ENCODE measurements around the gene KRTAP12-4.
"Not testable (repeated sequence)": the region's sequence is repeated elsewhere in the genome, so short reads cannot be mapped to it uniquely, and the experiment has no call there.

KRTAP12-4 gene

DNA sequence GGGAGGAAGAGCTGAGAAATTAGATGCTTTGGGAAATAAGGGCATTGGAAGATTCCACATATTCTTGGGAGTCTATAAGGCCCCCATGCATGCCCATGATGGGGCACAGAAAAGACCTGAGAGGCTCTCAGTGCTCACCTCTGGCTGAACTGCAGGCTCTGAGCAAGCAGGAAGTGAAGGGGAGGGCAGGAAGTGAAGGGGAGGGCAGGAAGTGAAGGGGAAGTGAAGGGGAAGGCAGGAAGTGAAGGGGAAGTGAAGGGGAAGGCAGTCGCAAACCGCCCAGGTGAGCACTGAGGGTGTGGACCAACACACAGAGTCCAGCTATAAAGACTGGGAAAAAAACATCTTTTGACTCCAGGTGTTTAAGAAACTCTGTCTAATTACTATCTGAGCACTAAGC is 24.0 kb downstream of the KRTAP12-4 start (continued):
- TF ChIP-seq, protein P1, sequence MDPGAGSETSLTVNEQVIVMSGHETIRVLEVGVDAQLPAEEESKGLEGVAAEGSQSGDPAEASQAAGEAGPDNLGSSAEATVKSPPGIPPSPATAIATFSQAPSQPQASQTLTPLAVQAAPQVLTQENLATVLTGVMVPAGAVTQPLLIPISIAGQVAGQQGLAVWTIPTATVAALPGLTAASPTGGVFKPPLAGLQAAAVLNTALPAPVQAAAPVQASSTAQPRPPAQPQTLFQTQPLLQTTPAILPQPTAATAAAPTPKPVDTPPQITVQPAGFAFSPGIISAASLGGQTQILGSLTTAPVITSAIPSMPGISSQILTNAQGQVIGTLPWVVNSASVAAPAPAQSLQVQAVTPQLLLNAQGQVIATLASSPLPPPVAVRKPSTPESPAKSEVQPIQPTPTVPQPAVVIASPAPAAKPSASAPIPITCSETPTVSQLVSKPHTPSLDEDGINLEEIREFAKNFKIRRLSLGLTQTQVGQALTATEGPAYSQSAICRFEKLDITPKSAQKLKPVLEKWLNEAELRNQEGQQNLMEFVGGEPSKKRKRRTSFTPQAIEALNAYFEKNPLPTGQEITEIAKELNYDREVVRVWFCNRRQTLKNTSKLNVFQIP (CRISPR knock-in tag; IDR thresholded peaks at IDR 0.05; ENCODE audit: borderline replicate concordance, low read depth): no peak

DNA sequence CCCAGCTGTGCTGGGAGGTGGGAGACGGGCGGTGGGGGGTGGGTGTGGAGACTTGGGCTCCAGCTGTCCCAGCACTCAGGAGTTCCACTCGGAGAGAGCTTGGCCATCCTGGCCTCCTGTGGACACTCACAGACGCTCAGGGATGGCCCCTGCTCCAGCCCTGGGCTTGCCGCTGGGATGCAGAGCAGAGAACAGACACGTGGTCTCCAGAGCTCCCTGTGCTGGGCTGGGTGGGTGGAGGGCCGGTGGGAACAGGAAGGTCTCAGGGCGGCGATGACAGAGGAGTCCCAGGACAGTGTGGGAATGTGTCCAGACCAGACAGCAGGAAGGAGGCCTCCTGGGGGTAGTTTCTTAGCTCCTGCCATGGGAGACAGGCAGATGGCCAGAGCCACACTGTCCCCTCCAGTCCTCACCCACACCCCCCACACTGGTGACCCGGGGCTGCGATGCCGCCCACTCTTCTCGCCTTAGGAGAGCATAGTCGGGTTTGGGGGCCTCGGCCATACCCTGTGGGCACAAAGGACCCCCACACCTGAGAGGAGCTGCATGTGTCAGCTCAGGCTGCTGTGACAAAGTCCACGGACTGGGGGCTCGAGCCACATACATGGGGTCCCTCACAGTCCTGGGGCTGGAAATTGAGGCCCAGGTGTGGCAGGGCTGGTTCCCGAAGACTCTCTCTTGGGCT is 25.6 kb downstream of the KRTAP12-4 start:
- TF ChIP-seq OSR1 (CRISPR knock-in tag; IDR thresholded peaks at IDR 0.05): no peak
- no peak for TF ChIP-seq TCF4 (CRISPR knock-in tag; IDR thresholded peaks at IDR 0.05; ENCODE audit: borderline replicate concordance)
- no peak for TF ChIP-seq PPARA (CRISPR knock-in tag; IDR thresholded peaks at IDR 0.05; ENCODE audit: borderline replicate concordance)
- TF ChIP-seq GLIS3 (CRISPR knock-in tag; IDR thresholded peaks at IDR 0.05): no peak
- TF ChIP-seq TOX (CRISPR knock-in tag; IDR thresholded peaks at IDR 0.05; ENCODE audit: borderline replicate concordance): no peak
- TF ChIP-seq SNAI2 (CRISPR knock-in tag; IDR thresholded peaks at IDR 0.05): no peak
- TF ChIP-seq ZC3H10 (CRISPR knock-in tag; IDR thresholded peaks at IDR 0.05): no peak
- no peak for TF ChIP-seq ESRRG (CRISPR knock-in tag; IDR thresholded peaks at IDR 0.05)
- no peak for TF ChIP-seq PATZ1 (CRISPR knock-in tag; IDR thresholded peaks at IDR 0.05; ENCODE audit: borderline replicate concordance)
- TF ChIP-seq CSRNP3 (CRISPR knock-in tag; IDR thresholded peaks at IDR 0.05): no peak
- no peak for TF ChIP-seq ZNF8 (CRISPR knock-in tag; IDR thresholded peaks at IDR 0.05)
- no peak for TF ChIP-seq ISL1 (CRISPR knock-in tag; IDR thresholded peaks at IDR 0.05)
- no peak for TF ChIP-seq CREB5 (CRISPR knock-in tag; IDR thresholded peaks at IDR 0.05; ENCODE audit: low read depth)
- TF ChIP-seq ZFP3 (CRISPR knock-in tag; IDR thresholded peaks at IDR 0.05): no peak
- TF ChIP-seq BACH2 (CRISPR knock-in tag; IDR thresholded peaks at IDR 0.05; ENCODE audit: borderline replicate concordance): no peak
- no peak for TF ChIP-seq ZNF565 (CRISPR knock-in tag; conservative IDR thresholded peaks at IDR 0.05; ENCODE audit: low read depth)
- no peak for TF ChIP-seq RARB (CRISPR knock-in tag; IDR thresholded peaks at IDR 0.05)
- no peak for TF ChIP-seq ARNTL (CRISPR knock-in tag; IDR thresholded peaks at IDR 0.05; ENCODE audit: borderline replicate concordance, low read depth)
- no peak for ATAC-seq

DNA sequence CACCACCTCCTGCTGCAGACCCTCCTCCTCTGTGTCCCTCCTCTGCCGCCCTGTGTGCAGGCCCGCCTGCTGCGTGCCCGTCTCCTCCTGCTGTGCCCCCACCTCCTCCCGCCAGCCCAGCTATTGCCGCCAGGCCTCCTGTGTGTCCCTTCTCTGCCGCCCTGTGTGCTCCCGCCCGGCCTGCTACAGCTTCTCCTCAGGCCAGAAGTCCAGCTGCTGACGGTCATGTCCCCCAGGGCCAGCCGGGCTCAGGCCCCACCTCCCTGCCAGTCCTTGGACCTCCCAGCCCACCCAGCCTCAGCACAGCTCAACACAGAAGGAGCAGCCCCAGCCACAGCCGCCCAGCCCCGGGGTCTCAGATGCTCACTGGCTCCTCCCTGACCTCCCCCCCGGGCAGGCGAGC is 26.6 kb downstream of the KRTAP12-4 start:
- not testable (repeated sequence) for ATAC-seq

- not testable (repeated sequence) for ATAC-seq
These were observed 27.2 kb downstream of the KRTAP12-4 start for GRCh38 chr21:44627181-44627822.

DNA sequence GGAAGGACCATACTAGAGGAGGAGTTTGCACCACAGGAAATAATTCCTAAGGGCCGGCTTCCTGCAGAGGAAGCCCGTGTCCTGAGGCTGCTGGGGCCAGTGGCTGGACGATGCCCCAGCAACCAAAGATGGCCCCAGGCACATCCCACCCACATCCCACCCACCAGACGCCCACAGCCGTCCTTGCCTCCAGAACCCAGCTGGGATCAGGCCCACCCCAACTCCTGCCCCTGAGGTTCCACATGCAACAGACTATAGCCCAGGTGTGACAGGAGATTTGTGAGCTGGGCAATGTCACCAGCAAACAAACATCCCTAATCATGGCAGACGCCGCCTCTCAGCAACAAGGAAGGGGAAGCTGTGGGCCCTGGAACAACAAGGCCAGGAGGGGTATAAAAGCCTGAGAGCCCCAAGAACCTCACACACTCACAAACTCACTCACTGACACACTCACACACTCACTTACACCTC is 27.8 kb downstream of the KRTAP12-4 start, which contains the start of gene KRTAP10-9:
KRTAP10-9 (plus strand) TSS at position 421 of the 471 bp plus-strand sequence. CDS start 79 bp downstream, outside the sequence.
- ATAC-seq: no peak
- no peak for TF ChIP-seq PATZ1 (CRISPR knock-in tag; IDR thresholded peaks at IDR 0.05; ENCODE audit: borderline replicate concordance)
- no peak for TF ChIP-seq TCF4 (CRISPR knock-in tag; IDR thresholded peaks at IDR 0.05; ENCODE audit: borderline replicate concordance)
- TF ChIP-seq ZNF565 (CRISPR knock-in tag; conservative IDR thresholded peaks at IDR 0.05; ENCODE audit: low read depth): no peak
- no peak for TF ChIP-seq CSRNP3 (CRISPR knock-in tag; IDR thresholded peaks at IDR 0.05)
- TF ChIP-seq, protein P1 (CRISPR knock-in tag; IDR thresholded peaks at IDR 0.05; ENCODE audit: borderline replicate concordance, low read depth): no peak
- no peak for TF ChIP-seq ZNF70 (CRISPR knock-in tag; IDR thresholded peaks at IDR 0.05)
- TF ChIP-seq BACH2 (CRISPR knock-in tag; IDR thresholded peaks at IDR 0.05; ENCODE audit: borderline replicate concordance): no peak
- no peak for TF ChIP-seq GLIS3 (CRISPR knock-in tag; IDR thresholded peaks at IDR 0.05)
- no peak for TF ChIP-seq CSDC2 (CRISPR knock-in tag; IDR thresholded peaks at IDR 0.05)
- no peak for TF ChIP-seq TOX (CRISPR knock-in tag; IDR thresholded peaks at IDR 0.05; ENCODE audit: borderline replicate concordance)
- no peak for TF ChIP-seq ZNF8 (CRISPR knock-in tag; IDR thresholded peaks at IDR 0.05)
- TF ChIP-seq SNAI2 (CRISPR knock-in tag; IDR thresholded peaks at IDR 0.05): no peak
- no peak for TF ChIP-seq ZC3H10 (CRISPR knock-in tag; IDR thresholded peaks at IDR 0.05)
